ENCODE measurements around the gene TCF7L2. TPM values are rescaled to one million over a fixed set of nuclear protein-coding genes. Genes with fewer than 3 reads are reported as not detected.

TCF7L2 gene
- total and polyA plus RNA-seq, 4 donors: 9.1 to 32.3 (median 21.4) TPM

GRCh38 chr10:113097036-113097435 is 147.0 kb downstream of the TCF7L2 start:
- WGBS, 2 donors: 44 to 82% methylated on average over 6 of the region's 6 CpGs
- TF ChIP-seq CTCF (IDR thresholded peaks at IDR 0.05; ENCODE audit: control extremely low read depth, extremely low read depth): no peak
- Histone ChIP-seq H3K9ac (ENCODE audit: insufficient read depth in 1 of 2, low read length in 2 of 2) (no peak overlapping the region), H3K27me3 (ENCODE audit: control insufficient read depth in 3 of 3, insufficient read depth in 3 of 3, low read length in 2 of 3) (no peaks in the 10 kb centered on the region), H3K27ac (ENCODE audit: low read depth in 1 of 2, low read length in 1 of 2) (peak overlapping the region in 1 of 2 donors; percentile 0), H3K4me1 (ENCODE audit: control insufficient read depth in 5 of 5, insufficient read depth in 5 of 5, low read length in 5 of 5) (peaks cover 0 to 17% (median 12%) of the 10 kb centered on the region in 5 donors), H3K36me3 (ENCODE audit: control insufficient read depth in 4 of 4, insufficient read depth in 4 of 4, low read length in 4 of 4) (peaks cover 0 to 11% (median 6%) of the 10 kb centered on the region in 4 donors), H3K4me3 (no peak overlapping the region), H3K9me3 (ENCODE audit: control insufficient read depth in 4 of 4, insufficient read depth in 3 of 4, low read length in 3 of 4) (no peaks in the 10 kb centered on the region)
- ATAC-seq (ENCODE audit: insufficient read depth, low FRiP score) (no peak), DNase-seq (no peak)

- no peaks in the 10 kb centered on the region for H3K27me3 ChIP-seq (ENCODE audit: control insufficient read depth in 3 of 3, insufficient read depth in 3 of 3, low read length in 2 of 3)
- DNase-seq: peak; percentile 61 to 80 (median 78)
Measured at GRCh38 chr10:113099431-113100183, 149.6 kb downstream of the TCF7L2 start.

GRCh38 chr10:113100281-113100680 is 150.2 kb downstream of the TCF7L2 start:
- Histone ChIP-seq H3K36me3 (ENCODE audit: control insufficient read depth in 4 of 4, insufficient read depth in 4 of 4, low read length in 4 of 4) (peaks cover 0 to 13% (median 5%) of the 10 kb centered on the region in 4 donors), H3K9me3 (ENCODE audit: control insufficient read depth in 4 of 4, insufficient read depth in 3 of 4, low read length in 3 of 4) (no peaks in the 10 kb centered on the region), H3K27ac (ENCODE audit: low read depth in 1 of 2, low read length in 1 of 2) (no peak overlapping the region), H3K9ac (ENCODE audit: insufficient read depth in 1 of 2, low read length in 2 of 2) (no peak overlapping the region), H3K4me3 (no peak overlapping the region), H3K4me1 (ENCODE audit: control insufficient read depth in 5 of 5, insufficient read depth in 5 of 5, low read length in 5 of 5) (peaks cover 0 to 30% (median 13%) of the 10 kb centered on the region in 5 donors), H3K27me3 (ENCODE audit: control insufficient read depth in 3 of 3, insufficient read depth in 3 of 3, low read length in 2 of 3) (no peaks in the 10 kb centered on the region)
- WGBS, 2 donors: 77 to 78% methylated on average over 7 of the region's 7 CpGs
- no peak for TF ChIP-seq CTCF (IDR thresholded peaks at IDR 0.05; ENCODE audit: control extremely low read depth, extremely low read depth)
- ATAC-seq (ENCODE audit: insufficient read depth, low FRiP score) (no peak), DNase-seq (no peak)

More at GRCh38 chr10:113099431-113100183, 149.6 kb downstream of the TCF7L2 start:
- Histone ChIP-seq H3K4me1 (ENCODE audit: control insufficient read depth in 5 of 5, insufficient read depth in 5 of 5, low read length in 5 of 5) (peaks cover 0 to 28% (median 11%) of the 10 kb centered on the region in 5 donors), H3K9ac (ENCODE audit: insufficient read depth in 1 of 2, low read length in 2 of 2) (no peak overlapping the region), H3K36me3 (ENCODE audit: control insufficient read depth in 4 of 4, insufficient read depth in 4 of 4, low read length in 4 of 4) (peaks cover 0 to 9% (median 5%) of the 10 kb centered on the region in 4 donors), H3K4me3 (no peak overlapping the region), H3K9me3 (ENCODE audit: control insufficient read depth in 4 of 4, insufficient read depth in 3 of 4, low read length in 3 of 4) (no peaks in the 10 kb centered on the region), H3K27ac (ENCODE audit: low read depth in 1 of 2, low read length in 1 of 2) (peak overlapping the region in 1 of 2 donors; percentile 32)
- peak; percentile 14 for ATAC-seq (ENCODE audit: insufficient read depth, low FRiP score)
- no peak for TF ChIP-seq CTCF (IDR thresholded peaks at IDR 0.05; ENCODE audit: control extremely low read depth, extremely low read depth)
- WGBS, 2 donors: 31 to 36% methylated on average over 13 of the region's 13 CpGs
